ENCODE measurements around the gene NIPAL3. TPM values are rescaled to one million over a fixed set of nuclear protein-coding genes. Genes with fewer than 3 reads are reported as not detected.

NIPAL3 gene
- total RNA-seq, 4 donors from 2014 or later = 18.3 to 31.1 (median 26.6) TPM

GRCh38 chr1:24450316-24450715, 34.7 kb downstream of the NIPAL3 start:
- WGBS = 88% methylated on average over 4 of the region's 4 CpGs
- H3K9me3 ChIP-seq = no peaks in the 10 kb centered on the region
- no peak overlapping the region for H3K27ac ChIP-seq (replicated peaks in 1 of 4)
- DNase-seq (ENCODE audit: extremely low spot score) = no peak
- no peaks in the 10 kb centered on the region for H3K27me3 ChIP-seq
- intact Hi-C loops (cut with DNase I) = no loop called here
- TF ChIP-seq POLR2A (IDR thresholded peaks at IDR 0.05; ENCODE audit: low read depth) = no peak
- no peak for TF ChIP-seq POLR2AphosphoS5 (IDR thresholded peaks at IDR 0.05)
- TF ChIP-seq CTCF (IDR thresholded peaks at IDR 0.05) = no peak
- no peak for TF ChIP-seq EP300 (IDR thresholded peaks at IDR 0.05)
- no peak overlapping the region for H3K4me3 ChIP-seq
- H3K36me3 ChIP-seq = peaks cover 17 to 82% (median 45%) of the 10 kb centered on the region in 4 donors
- no peaks in the 10 kb centered on the region for H3K4me1 ChIP-seq

- H3K9me3 ChIP-seq = no peaks in the 10 kb centered on the region
- no peak for DNase-seq (ENCODE audit: extremely low spot score)
- no peaks in the 10 kb centered on the region for H3K27me3 ChIP-seq
- H3K36me3 ChIP-seq = peaks cover 17 to 84% (median 51%) of the 10 kb centered on the region in 4 donors
- intact Hi-C loops (cut with DNase I) = no loop called here
- H3K4me1 ChIP-seq = no peaks in the 10 kb centered on the region
- H3K4me3 ChIP-seq = no peak overlapping the region
- WGBS = 96% methylated on average over 5 of the region's 5 CpGs
- H3K27ac ChIP-seq (replicated peaks in 1 of 4) = no peak overlapping the region
- TF ChIP-seq POLR2AphosphoS5 (IDR thresholded peaks at IDR 0.05) (no peak), POLR2A (IDR thresholded peaks at IDR 0.05; ENCODE audit: low read depth) (no peak), EP300 (IDR thresholded peaks at IDR 0.05) (no peak), CTCF (IDR thresholded peaks at IDR 0.05) (no peak)
Observed at GRCh38 chr1:24450857-24451397, 35.3 kb downstream of the NIPAL3 start.

DNA sequence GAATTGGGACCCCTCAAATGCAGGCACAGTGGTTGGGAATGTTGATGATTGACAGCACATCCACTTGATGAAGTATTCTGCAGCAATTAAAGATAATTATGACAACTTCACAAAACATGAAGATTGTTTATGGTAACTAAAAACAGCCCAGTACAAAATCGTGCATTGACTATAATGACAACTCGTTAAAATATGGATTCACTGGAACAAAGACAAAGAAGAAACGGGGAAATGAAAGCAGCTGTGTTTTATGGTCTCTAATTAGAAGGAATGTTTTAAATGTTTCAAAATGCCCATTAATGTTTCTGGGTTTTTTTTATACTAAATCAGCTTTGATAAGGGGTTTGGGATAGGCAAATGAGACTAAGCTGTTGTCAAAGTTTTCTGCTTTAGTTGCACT, 36.1 kb downstream of the NIPAL3 start:
- H3K4me3 ChIP-seq = no peak overlapping the region
- 84% methylated on average over 3 of the region's 3 CpGs for WGBS
- TF ChIP-seq CTCF (IDR thresholded peaks at IDR 0.05) (no peak), POLR2A (IDR thresholded peaks at IDR 0.05; ENCODE audit: low read depth) (no peak), POLR2AphosphoS5 (IDR thresholded peaks at IDR 0.05) (no peak), EP300 (IDR thresholded peaks at IDR 0.05) (no peak)
- no peaks in the 10 kb centered on the region for H3K4me1 ChIP-seq
- H3K9me3 ChIP-seq = no peaks in the 10 kb centered on the region
- intact Hi-C loops (cut with DNase I) = no loop called here
- no peak for DNase-seq (ENCODE audit: extremely low spot score)
- H3K27me3 ChIP-seq = no peaks in the 10 kb centered on the region
- H3K36me3 ChIP-seq = peaks cover 17 to 85% (median 56%) of the 10 kb centered on the region in 4 donors
- no peak overlapping the region for H3K27ac ChIP-seq (replicated peaks in 1 of 4)

GRCh38 chr1:24452922-24453485, 37.4 kb downstream of the NIPAL3 start:
- no peaks in the 10 kb centered on the region for H3K4me1 ChIP-seq
- no peaks in the 10 kb centered on the region for H3K9me3 ChIP-seq
- no peak overlapping the region for H3K4me3 ChIP-seq
- H3K27me3 ChIP-seq = no peaks in the 10 kb centered on the region
- WGBS = 88% methylated on average over 8 of the region's 8 CpGs
- DNase-seq (ENCODE audit: extremely low spot score) = no peak
- no peak overlapping the region for H3K27ac ChIP-seq (replicated peaks in 1 of 4)
- peaks cover 22 to 93% (median 66%) of the 10 kb centered on the region in 4 donors for H3K36me3 ChIP-seq
- intact Hi-C loops (cut with DNase I) = no loop called here
- TF ChIP-seq POLR2A (IDR thresholded peaks at IDR 0.05; ENCODE audit: low read depth) (no peak), EP300 (IDR thresholded peaks at IDR 0.05) (no peak), CTCF (IDR thresholded peaks at IDR 0.05) (no peak), POLR2AphosphoS5 (IDR thresholded peaks at IDR 0.05) (no peak)

- H3K36me3 ChIP-seq = peaks cover 22 to 96% (median 73%) of the 10 kb centered on the region in 4 donors
- no peaks in the 10 kb centered on the region for H3K27me3 ChIP-seq
- H3K4me1 ChIP-seq = no peaks in the 10 kb centered on the region
- no peak overlapping the region for H3K27ac ChIP-seq (replicated peaks in 1 of 4)
- DNase-seq (ENCODE audit: extremely low spot score) = no peak
- H3K9me3 ChIP-seq = no peaks in the 10 kb centered on the region
- 79% methylated on average over 5 of the region's 5 CpGs for WGBS
- no peak for TF ChIP-seq CTCF (IDR thresholded peaks at IDR 0.05)
- TF ChIP-seq POLR2AphosphoS5 (IDR thresholded peaks at IDR 0.05) = no peak
- no peak for TF ChIP-seq POLR2A (IDR thresholded peaks at IDR 0.05; ENCODE audit: low read depth)
- no peak for TF ChIP-seq EP300 (IDR thresholded peaks at IDR 0.05)
- no peak overlapping the region for H3K4me3 ChIP-seq
- intact Hi-C loops (cut with DNase I) = no loop called here
Observed at GRCh38 chr1:24454673-24455072, 39.1 kb downstream of the NIPAL3 start.

All from esophagus muscularis mucosa (tissue), 4 donors.